H9 (cell line): Measurements from ENCODE around the gene DNAJC21. TPM values are rescaled to one million over a fixed set of nuclear protein-coding genes. Genes with fewer than 3 reads are reported as not detected.

Experiments used
- DNase-seq: peaks from one replicate; pipeline ENCODE4 v3.0.0-alpha.2; 2017
- H2AFZ ChIP-seq: one replicate; pipeline ENCODE4 v1.6.1; 2013; ENCODE audit warnings: mild to moderate bottlenecking, low read length, control low read depth, moderate library complexity
- H2AK5ac ChIP-seq: 2 replicates; pipeline ENCODE4 v1.6.1; 2013; ENCODE audit warnings: low read length, control low read depth, mixed read lengths; ENCODE audit not compliant: insufficient read length
- H2BK120ac ChIP-seq: one replicate; pipeline ENCODE4 v1.6.1; 2013; ENCODE audit warnings: low read depth, mild to moderate bottlenecking, low read length, control low read depth, inconsistent platforms; ENCODE audit not compliant: poor library complexity, severe bottlenecking
- H2BK12ac ChIP-seq: 2 replicates; pipeline ENCODE4 v1.6.1; 2013; ENCODE audit warnings: low read length, control low read depth, mixed read lengths, low read depth; ENCODE audit not compliant: insufficient read length
- H2BK15ac ChIP-seq: 2 replicates; pipeline ENCODE4 v1.6.1; 2013; ENCODE audit warnings: low read depth, low read length, control low read depth
- H2BK20ac ChIP-seq: one replicate; pipeline ENCODE4 v1.6.1; 2013; ENCODE audit warnings: low read depth, mild to moderate bottlenecking, low read length, control low read depth, inconsistent platforms; ENCODE audit not compliant: poor library complexity, severe bottlenecking
- H2BK5ac ChIP-seq: 2 replicates; pipeline ENCODE4 v1.6.1; 2013; ENCODE audit warnings: low read length, control low read depth, mixed read lengths; ENCODE audit not compliant: insufficient read length
- H3K14ac ChIP-seq: 2 replicates; pipeline ENCODE4 v1.6.1; 2013; ENCODE audit warnings: low read length, control low read depth; ENCODE audit not compliant: insufficient read depth
- H3K18ac ChIP-seq: 2 replicates; pipeline ENCODE4 v1.6.1; 2013; ENCODE audit warnings: low read depth, mild to moderate bottlenecking, mixed read lengths, low read length, control low read depth; ENCODE audit not compliant: insufficient read length
- H3K23ac ChIP-seq: 2 replicates; pipeline ENCODE4 v1.6.1; 2013; ENCODE audit warnings: low read length, control low read depth, mixed read lengths, low read depth; ENCODE audit not compliant: insufficient read length
- H3K23me2 ChIP-seq: 2 replicates; pipeline ENCODE4 v1.6.1; 2013; ENCODE audit warnings: low read depth, mild to moderate bottlenecking, mixed read lengths, low read length, control low read depth; ENCODE audit not compliant: insufficient read length, poor library complexity, severe bottlenecking
- H3K27ac ChIP-seq: 2 replicates; pipeline ENCODE4 v1.5.1; 2013; ENCODE audit warnings: low read length, control low read depth, mixed read lengths, low read depth; ENCODE audit not compliant: insufficient read length
- H3K27me3 ChIP-seq: 2 replicates; pipeline ENCODE4 v1.6.1; 2013; ENCODE audit warnings: low read length, control low read depth, inconsistent platforms; ENCODE audit not compliant: insufficient read depth
- H3K4ac ChIP-seq: 2 replicates; pipeline ENCODE4 v1.6.1; 2013; ENCODE audit warnings: low read depth, mild to moderate bottlenecking, control low read depth, inconsistent platforms, low read length, moderate library complexity
- H3K4me1 ChIP-seq: 2 replicates; pipeline ENCODE4 v1.6.1; 2013; ENCODE audit warnings: low read length, control low read depth, inconsistent platforms; ENCODE audit not compliant: insufficient read depth
- H3K4me2 ChIP-seq: 2 replicates; pipeline ENCODE4 v1.6.1; 2013; ENCODE audit warnings: low read length, control low read depth, mixed read lengths; ENCODE audit not compliant: insufficient read length, insufficient read depth
- H3K56ac ChIP-seq: 2 replicates; pipeline ENCODE4 v1.6.1; 2013; ENCODE audit warnings: low read depth, mild to moderate bottlenecking, mixed read lengths, low read length, control low read depth; ENCODE audit not compliant: insufficient read length
- H3K79me1 ChIP-seq: 2 replicates; pipeline ENCODE4 v1.6.1; 2013; ENCODE audit warnings: low read depth, mild to moderate bottlenecking, moderate library complexity, low read length, control low read depth, inconsistent platforms; ENCODE audit not compliant: insufficient read depth, poor library complexity, severe bottlenecking
- H3K79me2 ChIP-seq: 2 replicates; pipeline ENCODE4 v1.6.1; 2013; ENCODE audit warnings: low read length, control low read depth, inconsistent platforms; ENCODE audit not compliant: insufficient read depth
- H3K9ac ChIP-seq: 2 replicates; pipeline ENCODE4 v1.6.1; 2013; ENCODE audit warnings: low read length, control low read depth, mixed read lengths; ENCODE audit not compliant: insufficient read length; ENCODE audit errors: extremely low read depth
- H3K9me3 ChIP-seq: one replicate; pipeline ENCODE4 v1.6.1; 2013; ENCODE audit warnings: low read depth, low read length, inconsistent platforms; ENCODE audit not compliant: control insufficient read depth
- H3T11ph ChIP-seq: one replicate; pipeline ENCODE4 v1.6.1; 2013; ENCODE audit warnings: mild to moderate bottlenecking, low read length, control low read depth, inconsistent platforms
- H4K20me1 ChIP-seq: one replicate; pipeline ENCODE4 v1.6.1; 2013; ENCODE audit not compliant: control insufficient read depth, insufficient read length, insufficient read depth
- H4K5ac ChIP-seq: 2 replicates; pipeline ENCODE4 v1.6.1; 2013; ENCODE audit warnings: low read depth, mild to moderate bottlenecking, mixed read lengths, low read length, control low read depth; ENCODE audit not compliant: insufficient read length
- H4K8ac ChIP-seq: replicated peaks from 2 replicates; pipeline ENCODE4 v1.6.1; 2013; ENCODE audit warnings: low read length, control low read depth, mixed read lengths, low read depth; ENCODE audit not compliant: insufficient read length
- H4K91ac ChIP-seq: 2 replicates; pipeline ENCODE4 v1.6.1; 2013; ENCODE audit warnings: low read depth, mild to moderate bottlenecking, moderate library complexity, mixed read lengths, low read length, control low read depth; ENCODE audit not compliant: insufficient read length
- H3K27ac Mint-ChIP-seq, 3 experiments: 2 replicates in 2 of 3; 3 replicates in 1 of 3; pipeline ENCODE4 v1.8.0; 2020 to 2021; ENCODE audit warnings: mixed read lengths in 3 of 3, mild to moderate bottlenecking in 1 of 3, moderate library complexity in 1 of 3
- H3K27me3 Mint-ChIP-seq: 2 replicates; pipeline ENCODE4 v1.8.0; 2021; ENCODE audit warnings: low read depth, mild to moderate bottlenecking, moderate library complexity, mixed read lengths
- H3K36me3 Mint-ChIP-seq, 3 experiments: 2 replicates in 2 of 3; 3 replicates in 1 of 3; pipeline ENCODE4 v1.8.0; 2020 to 2021; ENCODE audit warnings: low read depth in 3 of 3, mixed read lengths in 3 of 3; ENCODE audit not compliant: insufficient read depth in 1 of 3
- H3K4me1 Mint-ChIP-seq, 2 experiments: 2 replicates each; pipeline ENCODE4 v1.8.0; 2020; ENCODE audit warnings: mixed read lengths in 2 of 2
- H3K4me3 Mint-ChIP-seq, 2 experiments: 2 replicates in 1 of 2; 3 replicates in 1 of 2; pipeline ENCODE4 v1.8.0; 2020 to 2021; ENCODE audit warnings: mild to moderate bottlenecking in 2 of 2, mixed read lengths in 2 of 2, moderate library complexity in 1 of 2
- H3K9me3 Mint-ChIP-seq, 2 experiments: 2 replicates in 1 of 2; 3 replicates in 1 of 2; pipeline ENCODE4 v1.8.0; 2020; ENCODE audit warnings: mild to moderate bottlenecking in 2 of 2, mixed read lengths in 2 of 2, moderate library complexity in 1 of 2
- CTCF ChIP-seq: fragments of 200-600 bp; sonication (generic); conservative IDR thresholded peaks from 3 replicates; pipeline ENCODE4 v1.8.0; 2021; ENCODE audit warnings: antibody characterized with exemption, mild to moderate bottlenecking
- WGBS: extraction: QIAGEN DNeasy Blood & Tissue Kit; methylation state at CpG from one replicate; pipeline ENCODE4 v1.1.7; 2013; ENCODE audit warnings: missing lambda C conversion rate, low lambda C conversion rate, mixed read lengths; ENCODE audit not compliant: insufficient read length; ENCODE audit errors: extremely low coverage; 5-methylcytosine and 5-hydroxymethylcytosine counted together
- total RNA-seq: library from RNA; stranded (reverse); gene quantifications from 2 replicates; pipeline ENCODE4 v1.2.1, GENCODE V29; 2021

The DNAJC21 gene
- total RNA-seq, 1 experiment from 2014 or later, result 50.4 TPM

- Histone ChIP-seq H4K91ac (no peak overlapping the region), H3K23me2 (no peaks in the 10 kb centered on the region), H2AK5ac (no peak overlapping the region), H4K5ac (no peak overlapping the region), H3K14ac (no peak overlapping the region), H3K23ac (no peak overlapping the region), H3K56ac (no peak overlapping the region), H3K4me1 (no peaks in the 10 kb centered on the region), H3K27ac (no peak overlapping the region), H2AFZ (no peak overlapping the region), H3K27me3 (no peaks in the 10 kb centered on the region), H2BK5ac (no peak overlapping the region), H3K9me3 (no peaks in the 10 kb centered on the region), H3K18ac (no peak overlapping the region), H2BK15ac (no peak overlapping the region), H3T11ph (no peak overlapping the region), H3K9ac (no peak overlapping the region), H3K79me2 (no peaks in the 10 kb centered on the region), H2BK20ac (no peak overlapping the region), H3K79me1 (no peaks in the 10 kb centered on the region), H4K20me1 (no peaks in the 10 kb centered on the region), H3K4me2 (no peak overlapping the region), H2BK120ac (no peak overlapping the region), H2BK12ac (no peak overlapping the region), H3K4ac (no peak overlapping the region), H4K8ac (no peak overlapping the region)
- WGBS, result no CpG with 5 or more reads among the region's 5 CpGs
- peak; percentile 32 for DNase-seq
- Mint-ChIP-seq H3K4me3 (no peak overlapping the region), H3K27ac (no peak overlapping the region), H3K36me3 (peaks cover 0 to under 1% (median 0%) of the 10 kb centered on the region in 3 experiments; a peak in 1 of 7 replicates), H3K9me3 (peaks cover under 1% of the 10 kb centered on the region in 2 experiments; a peak in 2 of 5 replicates), H3K27me3 (no peaks in the 10 kb centered on the region), H3K4me1 (peaks cover 4 to 11% of the 10 kb centered on the region in 2 experiments)
- no peak for TF ChIP-seq CTCF
These were observed 47.0 kb downstream of the DNAJC21 start for GRCh38 chr5:34976347-34976746.
